ENCODE results near the gene BGLAP.

The BGLAP gene

DNA sequence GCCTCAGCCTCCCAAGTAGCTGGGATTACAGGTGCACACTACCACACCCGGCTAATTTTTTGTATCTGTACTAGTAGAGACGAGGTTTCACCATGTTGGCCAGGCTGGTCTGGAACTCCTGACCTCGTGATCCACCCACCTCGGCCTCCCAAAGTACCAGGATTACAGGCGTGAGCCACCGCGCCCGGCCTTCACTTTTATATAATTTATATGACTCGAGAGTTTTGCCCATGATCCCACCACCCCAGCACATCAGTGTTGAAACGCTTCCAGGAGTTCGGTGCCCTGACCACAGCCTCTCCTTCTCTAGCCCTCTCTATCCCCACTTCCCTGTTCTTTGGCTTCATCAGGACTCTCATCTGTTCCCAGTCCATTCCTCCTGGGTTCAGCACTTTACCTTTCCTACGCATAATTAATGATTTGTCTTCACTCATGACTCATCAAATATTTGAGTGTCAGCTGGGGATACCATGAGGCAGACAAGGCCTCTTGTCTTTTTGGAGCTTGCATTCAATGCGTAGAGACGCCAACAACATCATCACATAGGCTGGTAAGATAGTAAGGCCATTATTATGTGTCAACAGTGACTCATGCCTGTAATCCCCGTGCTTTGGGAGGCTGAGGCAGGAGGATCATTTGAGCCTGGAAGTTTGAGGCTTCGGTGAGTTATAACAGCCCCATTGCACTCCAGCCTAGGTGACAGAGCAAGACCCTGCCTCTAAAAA is 27.8 kb upstream of the BGLAP start:
- no peak for TF ChIP-seq GATA2 (IDR thresholded peaks at IDR 0.05; ENCODE audit: low read depth, low read length)
- no peak for TF ChIP-seq GATA3 (IDR thresholded peaks at IDR 0.05; ENCODE audit: low read depth, low read length)

DNA sequence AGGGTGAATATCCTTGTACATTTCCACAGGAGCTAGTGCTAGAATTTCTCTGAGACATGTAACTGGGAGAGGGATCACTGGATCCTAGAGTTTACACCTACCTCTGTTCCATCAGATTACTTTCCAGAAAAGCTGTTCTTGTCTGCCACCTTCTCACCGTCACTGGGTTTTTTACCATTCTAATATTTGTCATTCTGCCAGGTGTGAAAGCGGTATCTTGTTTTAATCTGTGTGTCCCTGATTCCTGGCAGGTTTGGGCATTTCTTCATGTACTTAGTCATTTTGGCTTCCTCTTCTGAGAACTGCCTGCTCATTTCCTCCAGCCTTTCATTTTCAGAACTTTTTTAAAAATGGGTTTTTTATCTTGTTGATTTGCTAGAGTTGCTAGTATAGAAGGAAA is 24.1 kb upstream of the BGLAP start:
- TF ChIP-seq GATA2 (IDR thresholded peaks at IDR 0.05; ENCODE audit: low read depth, low read length) (no peak), GATA3 (IDR thresholded peaks at IDR 0.05; ENCODE audit: low read depth, low read length) (no peak)

DNA sequence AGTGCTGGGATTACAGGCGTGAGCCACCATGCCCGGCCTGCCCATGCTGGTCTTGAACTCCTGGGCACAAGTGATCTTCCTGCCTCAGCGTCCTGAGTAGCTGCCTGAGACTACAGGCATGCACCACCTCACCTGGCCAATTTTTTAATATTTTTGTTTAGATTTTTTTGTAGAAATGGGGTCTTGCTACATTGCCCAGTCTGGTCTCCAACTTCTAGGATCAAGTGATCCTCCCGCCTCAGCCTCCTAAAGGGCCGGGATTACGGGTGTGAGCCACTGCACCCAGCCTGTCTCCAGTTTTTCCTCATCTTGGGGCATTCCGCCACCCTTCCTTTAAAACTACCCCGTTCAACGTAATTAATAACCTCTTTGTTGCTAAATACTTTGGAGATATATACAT is 21.8 kb upstream of the BGLAP start:
- no peak for TF ChIP-seq GATA3 (IDR thresholded peaks at IDR 0.05; ENCODE audit: low read depth, low read length)
- TF ChIP-seq GATA2 (IDR thresholded peaks at IDR 0.05; ENCODE audit: low read depth, low read length), result no peak

GRCh38 chr1:156221986-156222692 is 19.8 kb upstream of the BGLAP start:
- TF ChIP-seq GATA2 (IDR thresholded peaks at IDR 0.05; ENCODE audit: low read depth, low read length), result no peak
- no peak for TF ChIP-seq GATA3 (IDR thresholded peaks at IDR 0.05; ENCODE audit: low read depth, low read length)

DNA sequence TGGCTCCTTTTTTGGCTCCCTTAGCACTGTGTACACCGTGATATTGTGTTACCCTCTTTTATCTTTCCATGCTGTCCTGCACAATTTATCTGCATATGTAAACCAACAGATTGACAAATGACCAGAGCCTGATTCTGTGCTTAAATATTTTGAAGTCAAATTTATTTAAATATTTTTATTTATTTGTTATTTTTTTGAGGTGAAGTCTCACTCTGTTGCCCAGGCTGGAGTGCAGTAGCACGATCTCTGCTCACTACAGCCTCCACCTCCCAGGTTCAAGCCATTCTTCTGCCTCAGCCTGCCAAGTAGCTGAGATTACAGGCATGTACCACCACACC is 16.3 kb upstream of the BGLAP start:
- no peak for TF ChIP-seq GATA2 (IDR thresholded peaks at IDR 0.05; ENCODE audit: low read depth, low read length)
- TF ChIP-seq GATA3 (IDR thresholded peaks at IDR 0.05; ENCODE audit: low read depth, low read length), result no peak

DNA sequence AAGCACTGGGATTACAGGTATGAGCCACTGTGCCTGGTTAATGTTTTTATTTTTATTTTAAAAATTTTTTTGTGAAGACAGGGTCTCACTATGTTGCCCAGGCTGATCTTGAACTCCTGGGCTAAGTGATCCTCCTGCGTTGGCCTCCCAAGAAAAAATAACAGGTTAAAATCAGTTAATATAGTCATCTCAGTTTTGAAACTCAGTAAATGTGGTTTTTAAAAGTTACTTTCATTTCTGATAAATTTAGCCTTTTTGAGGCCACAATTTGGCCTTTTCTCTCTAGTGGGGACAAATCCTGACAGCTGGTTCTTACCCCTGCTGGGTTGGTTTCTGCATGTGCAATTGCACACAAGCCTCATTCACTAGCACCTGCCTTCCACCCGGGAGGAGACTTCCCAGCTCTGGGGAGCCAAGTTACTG is 15.9 kb upstream of the BGLAP start:
- TF ChIP-seq GATA2 (IDR thresholded peaks at IDR 0.05; ENCODE audit: low read depth, low read length) (no peak), GATA3 (IDR thresholded peaks at IDR 0.05; ENCODE audit: low read depth, low read length) (no peak)

GRCh38 chr1:156226782-156227181 is 15.2 kb upstream of the BGLAP start:
- TF ChIP-seq GATA2 (IDR thresholded peaks at IDR 0.05; ENCODE audit: low read depth, low read length), result no peak

DNA sequence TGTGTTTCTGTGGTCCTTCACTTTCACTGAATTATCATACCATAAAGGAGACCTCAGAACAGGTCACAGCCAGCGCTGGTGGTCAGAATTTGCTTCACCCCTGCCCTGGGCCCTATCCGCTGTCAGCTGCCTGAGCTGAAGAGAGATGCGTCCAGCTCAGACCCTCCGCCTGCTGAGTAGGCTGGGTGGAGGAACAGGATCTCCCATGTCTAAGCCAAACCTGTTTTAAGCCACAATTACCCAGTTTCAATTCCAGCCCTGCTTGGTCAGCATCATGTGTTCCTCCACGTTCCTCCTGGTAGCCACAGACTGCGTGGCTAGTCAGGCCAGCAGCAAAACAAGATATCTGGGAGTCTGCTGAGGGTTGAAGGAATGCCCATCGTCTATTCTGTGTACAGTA is 13.5 kb upstream of the BGLAP start:
- TF ChIP-seq GATA2 (IDR thresholded peaks at IDR 0.05; ENCODE audit: low read depth, low read length) (no peak), GATA3 (IDR thresholded peaks at IDR 0.05; ENCODE audit: low read depth, low read length) (no peak)

DNA sequence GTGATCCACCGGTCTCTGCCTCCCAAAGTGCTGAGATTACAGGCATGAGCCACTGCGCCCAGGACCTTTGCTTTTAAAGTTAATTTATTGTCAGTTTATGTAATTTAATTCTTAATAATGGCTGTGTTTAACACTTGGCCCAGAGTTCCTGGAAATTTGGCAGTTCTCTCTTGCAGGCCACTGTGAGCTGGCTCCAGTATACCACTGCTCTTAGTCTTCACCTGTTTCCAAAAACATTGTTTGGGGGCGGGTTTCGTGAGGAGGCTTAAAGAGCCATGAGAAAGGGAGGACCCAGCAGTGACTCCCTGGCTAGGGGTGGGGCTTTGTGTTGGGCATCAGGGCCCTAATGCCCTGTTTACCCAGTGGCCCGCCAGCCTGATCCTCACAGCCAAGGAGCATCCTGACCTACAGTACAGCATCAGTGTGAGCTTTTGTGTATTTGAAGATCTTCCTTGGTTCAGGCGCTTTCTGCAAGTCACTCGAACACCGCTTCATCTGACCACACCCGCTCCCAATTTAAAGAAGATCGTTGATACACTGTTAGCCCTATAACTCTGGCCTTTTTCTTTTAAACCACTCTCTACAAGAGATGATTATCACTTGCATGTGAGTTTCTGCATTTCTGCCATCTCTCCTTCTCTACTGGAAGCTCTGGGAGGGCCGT is 12.0 kb upstream of the BGLAP start:
- no peak for TF ChIP-seq GATA2 (IDR thresholded peaks at IDR 0.05; ENCODE audit: low read depth, low read length)
- TF ChIP-seq GATA3 (IDR thresholded peaks at IDR 0.05; ENCODE audit: low read depth, low read length), result no peak

DNA sequence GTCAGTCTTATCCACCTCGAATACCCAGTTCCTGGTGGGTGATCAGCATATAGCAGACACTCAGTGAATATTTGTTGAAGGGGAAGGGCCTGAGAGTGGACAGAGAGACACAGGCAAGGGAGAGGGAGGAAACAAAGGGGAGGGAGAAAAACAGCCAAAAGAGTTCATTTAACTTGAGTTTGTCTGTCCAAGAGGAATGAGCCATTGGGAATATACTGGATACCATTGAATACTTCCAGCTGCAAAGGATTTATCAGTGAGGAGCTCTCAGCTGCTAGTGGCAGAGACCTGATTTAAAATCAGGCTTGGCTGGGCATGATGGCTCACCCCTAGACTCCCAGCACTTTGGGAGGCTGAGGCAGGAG is 11.5 kb upstream of the BGLAP start:
- TF ChIP-seq GATA2 (IDR thresholded peaks at IDR 0.05; ENCODE audit: low read depth, low read length) (no peak), GATA3 (IDR thresholded peaks at IDR 0.05; ENCODE audit: low read depth, low read length) (no peak)

- TF ChIP-seq GATA3 (IDR thresholded peaks at IDR 0.05; ENCODE audit: low read depth, low read length) (no peak), GATA2 (IDR thresholded peaks at IDR 0.05; ENCODE audit: low read depth, low read length) (no peak)
Measured at GRCh38 chr1:156232201-156232894, 9.6 kb upstream of the BGLAP start.

DNA sequence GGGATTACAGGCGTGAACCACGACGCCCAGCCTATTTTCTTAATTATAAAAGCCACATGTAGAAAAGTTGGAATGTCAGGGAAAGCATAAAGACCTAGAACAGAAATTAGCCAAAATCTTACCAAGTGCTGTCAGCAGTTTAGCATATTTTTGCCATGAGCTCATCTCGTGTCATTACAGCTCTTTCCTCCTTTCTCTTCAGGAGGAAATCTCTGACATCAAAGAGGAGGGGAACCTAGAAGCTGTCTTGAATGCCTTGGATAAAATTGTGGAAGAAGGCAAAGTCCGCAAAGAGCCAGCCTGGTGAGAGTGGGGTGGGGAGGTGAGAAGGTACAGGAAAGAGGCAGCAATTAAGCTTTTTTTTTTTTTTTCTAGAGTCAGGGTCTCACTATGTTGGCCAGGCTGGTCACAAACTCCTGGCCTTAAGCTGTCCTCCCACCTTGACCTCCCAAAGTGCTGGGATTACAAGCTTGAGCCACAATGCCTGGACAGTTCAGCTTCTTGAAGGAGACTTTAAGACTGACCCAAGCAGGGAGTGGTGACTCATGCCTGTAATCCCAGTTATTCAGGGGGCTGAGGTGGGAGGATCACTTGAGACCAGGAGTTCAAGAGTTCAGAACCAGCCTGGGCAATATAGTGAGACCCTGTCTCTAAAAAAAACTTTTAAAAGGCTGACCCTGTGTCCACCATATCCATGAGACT is 8.4 kb upstream of the BGLAP start:
- TF ChIP-seq GATA3 (IDR thresholded peaks at IDR 0.05; ENCODE audit: low read depth, low read length), result no peak

DNA sequence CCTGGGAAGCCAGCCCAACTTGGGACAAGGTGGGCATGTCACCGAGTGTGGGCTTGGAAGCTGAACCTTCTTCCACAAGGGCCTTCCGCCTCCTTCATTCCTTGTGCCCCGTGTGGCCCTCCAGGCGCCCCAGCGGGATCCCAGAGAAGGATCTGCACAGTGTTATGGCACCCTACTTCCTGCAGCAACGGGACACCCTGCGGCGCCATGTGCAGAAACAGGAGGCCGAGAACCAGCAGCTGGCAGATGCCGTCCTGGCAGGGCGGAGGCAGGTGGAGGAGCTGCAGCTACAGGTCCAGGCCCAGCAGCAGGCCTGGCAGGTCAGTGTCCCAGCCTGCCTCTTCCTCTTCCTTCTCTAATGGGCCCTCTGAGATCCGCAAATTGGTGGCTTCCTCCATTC is 5.8 kb upstream of the BGLAP start:
- TF ChIP-seq GATA2 (IDR thresholded peaks at IDR 0.05; ENCODE audit: low read depth, low read length), result no peak

- TF ChIP-seq GATA3 (IDR thresholded peaks at IDR 0.05; ENCODE audit: low read depth, low read length) (no peak), GATA2 (IDR thresholded peaks at IDR 0.05; ENCODE audit: low read depth, low read length) (no peak)
Measured at GRCh38 chr1:156238248-156238647, 3.7 kb upstream of the BGLAP start.

Measured in SH-SY5Y (cell line).